GM12865 (cell line): ENCODE measurements around the gene PRR23E.
A peak's percentile ranks its signal among the peaks of the same experiment; 100 is the strongest.

ENCODE experiments used
- DNase-seq: peaks from one replicate; pipeline ENCODE4 v3.0.0; 2010; ENCODE audit warnings: low read depth
- H3K4me3 ChIP-seq: 2 replicates; pipeline ENCODE4 v1.5.1; 2011; ENCODE audit warnings: mild to moderate bottlenecking, low read depth, low read length, control low read depth
- TF ChIP-seq, protein P1 (sequence below): IDR thresholded peaks from 2 replicates; pipeline ENCODE4 v1.5.1; 2011; ENCODE audit warnings: low read length, control low read depth, low read depth, inconsistent platforms; ENCODE audit not compliant: insufficient read depth; ENCODE audit errors: missing control alignments

PRR23E gene

GRCh38 chr3:127157171-127157828 is 35.6 kb upstream of the PRR23E start:
- TF ChIP-seq, protein P1, sequence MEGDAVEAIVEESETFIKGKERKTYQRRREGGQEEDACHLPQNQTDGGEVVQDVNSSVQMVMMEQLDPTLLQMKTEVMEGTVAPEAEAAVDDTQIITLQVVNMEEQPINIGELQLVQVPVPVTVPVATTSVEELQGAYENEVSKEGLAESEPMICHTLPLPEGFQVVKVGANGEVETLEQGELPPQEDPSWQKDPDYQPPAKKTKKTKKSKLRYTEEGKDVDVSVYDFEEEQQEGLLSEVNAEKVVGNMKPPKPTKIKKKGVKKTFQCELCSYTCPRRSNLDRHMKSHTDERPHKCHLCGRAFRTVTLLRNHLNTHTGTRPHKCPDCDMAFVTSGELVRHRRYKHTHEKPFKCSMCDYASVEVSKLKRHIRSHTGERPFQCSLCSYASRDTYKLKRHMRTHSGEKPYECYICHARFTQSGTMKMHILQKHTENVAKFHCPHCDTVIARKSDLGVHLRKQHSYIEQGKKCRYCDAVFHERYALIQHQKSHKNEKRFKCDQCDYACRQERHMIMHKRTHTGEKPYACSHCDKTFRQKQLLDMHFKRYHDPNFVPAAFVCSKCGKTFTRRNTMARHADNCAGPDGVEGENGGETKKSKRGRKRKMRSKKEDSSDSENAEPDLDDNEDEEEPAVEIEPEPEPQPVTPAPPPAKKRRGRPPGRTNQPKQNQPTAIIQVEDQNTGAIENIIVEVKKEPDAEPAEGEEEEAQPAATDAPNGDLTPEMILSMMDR, result no peak
- no peak for DNase-seq
- H3K4me3 ChIP-seq, result no peak overlapping the region

- TF ChIP-seq, protein P1, result no peak
- H3K4me3 ChIP-seq, result no peak overlapping the region
- no peak for DNase-seq
Measured at GRCh38 chr3:127158614-127159229, 34.2 kb upstream of the PRR23E start.

DNA sequence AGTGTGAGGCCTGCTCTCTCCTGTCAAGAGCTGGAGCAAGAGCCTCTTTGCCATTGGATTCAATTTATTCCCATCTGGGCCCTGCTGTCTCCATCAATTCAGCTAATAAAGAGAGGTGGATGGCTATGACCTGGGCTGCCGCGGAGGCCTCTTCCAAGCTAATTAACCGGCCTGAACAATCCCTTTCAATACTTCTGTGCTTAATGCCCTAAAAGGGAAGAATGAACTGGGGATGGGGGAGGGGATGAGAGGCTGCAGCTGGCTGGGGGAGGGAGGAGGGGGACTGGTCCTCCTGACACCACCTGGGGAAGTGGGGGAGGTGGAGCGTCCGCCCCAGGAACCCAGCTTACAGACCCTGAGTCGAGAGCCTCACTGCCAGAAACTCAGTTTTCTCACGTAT is 33.4 kb upstream of the PRR23E start:
- no peak overlapping the region for H3K4me3 ChIP-seq
- TF ChIP-seq, protein P1, result no peak
- no peak for DNase-seq

GRCh38 chr3:127161236-127161635 is 31.7 kb upstream of the PRR23E start:
- TF ChIP-seq, protein P1, result no peak
- no peak for DNase-seq
- no peak overlapping the region for H3K4me3 ChIP-seq

GRCh38 chr3:127161973-127162579 is 30.9 kb upstream of the PRR23E start:
- no peak for DNase-seq
- no peak overlapping the region for H3K4me3 ChIP-seq
- TF ChIP-seq, protein P1, result no peak

- H3K4me3 ChIP-seq, result no peak overlapping the region
- TF ChIP-seq, protein P1, result no peak
- DNase-seq, result peak; percentile 10
Measured at GRCh38 chr3:127162947-127163645, 29.8 kb upstream of the PRR23E start.
